Measurements from ENCODE around the gene LARP1. TPM values are rescaled to one million over a fixed set of nuclear protein-coding genes. Genes with fewer than 3 reads are reported as not detected.

The LARP1 gene
- polyA plus RNA-seq, 1 donor, result 172 TPM

DNA sequence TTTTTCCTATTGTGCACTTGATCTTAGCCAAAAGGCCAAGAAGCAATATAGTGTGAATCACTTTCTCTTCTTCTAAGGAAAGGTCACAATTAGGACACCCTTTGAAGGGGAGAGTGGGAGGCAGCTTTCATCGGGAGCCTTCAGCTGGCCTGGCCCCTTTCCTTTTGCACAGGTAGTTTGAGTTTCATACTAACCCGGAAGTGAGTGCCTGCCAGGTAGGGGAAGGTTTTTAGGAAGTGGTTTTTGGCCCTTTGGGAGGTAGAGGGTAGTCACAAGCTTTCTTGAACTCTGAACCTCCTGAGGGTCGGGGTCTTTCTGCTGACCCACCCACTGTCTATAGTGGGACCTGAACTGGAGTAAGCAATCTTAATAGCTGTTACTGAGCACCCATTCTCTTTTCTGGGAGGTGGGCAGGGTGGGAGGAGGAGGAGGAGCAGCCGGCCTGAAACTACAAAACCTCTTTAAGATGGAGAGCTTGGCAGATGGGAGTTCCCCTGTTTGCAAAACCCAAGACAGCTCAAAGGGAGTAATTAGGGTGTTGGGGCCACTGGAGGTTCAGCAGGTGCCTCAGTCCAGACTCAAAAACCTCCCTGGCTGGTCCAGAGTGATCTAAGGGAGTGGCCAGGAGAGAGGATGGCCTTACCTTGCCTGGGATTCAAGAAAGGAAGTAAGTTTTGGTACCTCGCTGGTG, 6.0 kb downstream of the LARP1 start:
- no peak for DNase-seq

- no peak for DNase-seq
Observed at GRCh38 chr5:154762261-154762660, 7.1 kb downstream of the LARP1 start.

GRCh38 chr5:154762700-154763099, 7.5 kb downstream of the LARP1 start:
- no peak for DNase-seq

- no peak for DNase-seq
Observed at GRCh38 chr5:154764967-154765366, 9.8 kb downstream of the LARP1 start.

DNA sequence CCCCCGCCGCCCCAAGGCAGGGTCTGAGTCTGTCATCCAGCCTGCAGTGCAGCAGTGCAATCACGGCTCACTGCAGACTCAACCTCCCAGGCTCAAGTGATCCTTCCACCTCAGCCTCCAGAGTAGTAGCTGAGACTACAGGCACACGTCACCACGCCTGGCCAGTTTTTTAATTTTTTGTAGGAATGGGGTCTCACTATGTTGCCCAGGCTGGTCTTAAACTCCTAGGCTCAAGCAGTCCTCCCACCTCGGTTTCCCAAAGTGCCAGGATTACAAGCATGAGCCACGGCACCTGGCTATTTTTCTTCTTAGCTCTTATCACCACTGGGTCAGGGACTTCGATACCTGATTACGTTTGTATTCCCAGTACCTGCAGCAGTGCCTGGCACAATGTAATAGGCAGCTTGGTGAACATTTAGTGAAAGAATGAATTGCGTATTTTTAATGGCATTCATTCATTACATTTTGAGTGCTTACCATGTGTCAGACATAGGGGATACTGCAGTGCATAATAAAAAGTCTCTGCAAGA, 10.3 kb downstream of the LARP1 start:
- DNase-seq, result no peak

DNA sequence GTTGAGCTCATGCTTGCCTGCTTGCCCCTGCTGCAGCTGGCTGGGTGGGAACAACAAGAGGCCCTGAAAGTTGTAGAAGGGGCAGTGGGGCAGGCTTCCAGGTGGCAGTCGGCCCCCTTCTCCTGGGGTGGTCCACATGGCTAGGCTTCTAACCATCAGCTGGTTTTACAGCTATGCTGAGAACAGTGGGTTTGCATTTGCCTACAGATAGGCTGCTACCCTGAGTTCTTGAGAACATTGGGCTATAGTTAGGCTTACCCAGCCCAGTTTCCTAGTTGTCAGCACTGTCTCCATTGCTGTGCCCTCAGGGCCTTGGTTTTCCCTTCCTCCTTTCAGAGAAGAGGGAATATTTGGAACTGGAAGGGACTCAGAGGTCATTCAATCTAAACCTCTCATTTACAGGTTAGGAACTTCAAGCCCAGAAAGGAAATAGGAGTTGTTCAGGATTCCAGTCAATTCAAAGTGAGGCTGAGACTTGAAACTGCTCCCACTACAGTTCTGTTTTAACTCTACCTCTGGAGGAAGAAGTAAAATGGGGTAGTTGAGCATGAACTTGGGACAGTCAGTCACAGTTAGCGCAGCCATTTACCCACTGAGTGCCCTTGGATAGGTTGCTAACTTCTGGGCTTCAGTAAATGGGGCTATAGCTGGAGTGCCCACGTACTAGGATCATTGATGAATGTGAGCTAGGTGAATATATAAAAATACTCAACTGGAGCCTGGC, 11.5 kb downstream of the LARP1 start:
- DNase-seq, result no peak

DNA sequence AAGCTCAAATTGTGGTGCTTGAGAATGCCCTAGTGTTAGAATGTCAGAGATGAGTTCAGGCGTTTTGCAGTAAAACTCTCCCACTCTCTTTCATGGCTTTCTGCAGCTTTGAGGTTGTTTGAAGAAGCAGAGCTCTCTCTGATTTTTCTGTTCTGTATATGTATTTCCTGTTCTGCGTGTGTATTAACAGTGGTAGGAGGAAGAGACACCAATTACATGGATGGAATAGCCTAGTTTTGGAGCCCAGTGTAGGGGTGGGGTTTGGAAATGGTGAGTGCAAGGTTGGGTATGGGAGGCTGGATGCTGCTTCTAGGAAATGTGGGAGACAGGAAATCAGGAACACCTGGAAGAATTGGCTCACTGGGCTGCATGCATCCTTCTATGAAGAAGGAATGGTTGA, 12.4 kb downstream of the LARP1 start:
- DNase-seq, result no peak

- DNase-seq, result no peak
Observed at GRCh38 chr5:154768207-154768606, 13.0 kb downstream of the LARP1 start.

DNA sequence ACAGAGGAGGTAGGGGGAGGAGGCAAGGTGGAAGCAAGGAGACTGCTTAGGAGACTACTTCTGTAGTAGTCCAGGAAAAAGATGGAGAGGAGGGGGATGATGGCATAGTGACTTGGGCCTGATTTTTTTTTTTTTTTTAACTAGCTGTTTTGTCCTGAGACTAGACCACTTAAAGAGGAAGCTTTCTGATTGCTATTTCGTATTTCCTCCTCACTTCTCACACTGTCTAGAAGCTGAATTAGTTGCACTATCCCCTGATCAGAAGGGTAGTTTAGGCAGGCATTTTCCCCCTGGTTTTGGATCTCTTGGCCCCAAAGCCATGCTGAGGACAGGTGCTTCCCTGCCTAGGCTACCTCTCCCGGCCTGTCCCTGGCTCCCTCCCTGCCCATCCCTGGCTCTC, 14.9 kb downstream of the LARP1 start:
- DNase-seq, result no peak

DNA sequence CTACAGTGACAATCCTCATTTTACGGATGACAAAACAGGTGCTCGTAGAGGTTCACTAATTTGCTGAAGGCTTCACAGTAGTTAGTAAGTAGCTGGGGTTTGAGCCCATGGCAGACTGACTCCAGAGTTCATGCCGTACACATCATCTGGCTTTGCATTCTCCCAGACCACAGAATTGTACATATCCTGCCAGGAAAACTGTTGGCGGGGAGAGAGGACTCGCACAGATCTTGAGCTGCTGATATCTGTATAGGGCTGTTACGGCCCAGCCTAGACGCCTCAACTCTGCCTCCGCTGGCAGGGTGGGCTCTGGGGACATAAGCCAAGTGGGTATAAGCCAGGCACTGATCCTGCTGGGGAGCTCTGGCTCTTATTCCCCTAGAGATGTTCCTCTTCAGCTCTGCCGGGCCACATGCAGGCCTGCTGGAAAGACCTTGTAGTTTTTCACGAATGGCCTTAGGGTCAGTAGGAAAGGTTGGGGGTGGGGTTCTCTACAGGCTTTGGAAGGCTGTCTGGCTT, 16.3 kb downstream of the LARP1 start:
- no peak for DNase-seq

- no peak for DNase-seq
Observed at GRCh38 chr5:154773326-154773725, 18.1 kb downstream of the LARP1 start.

GRCh38 chr5:154776167-154776566, 21.0 kb downstream of the LARP1 start:
- DNase-seq, result no peak

- DNase-seq, result no peak
Observed at GRCh38 chr5:154778534-154778933, 23.4 kb downstream of the LARP1 start.

GRCh38 chr5:154779105-154779504, 23.9 kb downstream of the LARP1 start:
- DNase-seq, result no peak

GRCh38 chr5:154780128-154780527, 25.0 kb downstream of the LARP1 start:
- DNase-seq, result no peak

GRCh38 chr5:154782326-154782725, 27.1 kb downstream of the LARP1 start:
- DNase-seq, result no peak

- DNase-seq, result no peak
Observed at GRCh38 chr5:154782812-154783592, 27.8 kb downstream of the LARP1 start.

GRCh38 chr5:154783774-154784460, 28.7 kb downstream of the LARP1 start:
- no peak for DNase-seq

- DNase-seq, result no peak
Observed at GRCh38 chr5:154784856-154785255, 29.7 kb downstream of the LARP1 start.

DNA sequence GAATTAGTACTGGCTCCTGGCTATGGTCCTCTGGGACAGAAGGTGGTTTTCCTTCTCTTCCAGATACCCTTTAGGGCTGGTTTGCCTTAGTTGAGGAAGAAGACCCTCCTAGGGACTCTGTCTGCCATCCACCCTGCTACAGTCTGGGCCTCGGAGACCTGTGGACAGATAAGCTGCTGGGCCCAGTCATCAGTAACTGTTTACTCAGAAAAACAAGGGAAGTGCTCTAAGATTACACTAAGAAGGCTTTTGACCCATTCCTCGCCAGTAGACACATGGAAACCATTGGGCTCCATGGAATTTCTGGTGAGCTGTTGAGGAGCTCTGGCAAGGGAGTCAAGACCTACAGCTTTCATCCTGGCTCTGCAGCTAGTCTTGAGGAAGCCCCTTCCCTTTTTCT, 31.2 kb downstream of the LARP1 start:
- DNase-seq, result no peak

GRCh38 chr5:154788212-154788611, 33.0 kb downstream of the LARP1 start:
- DNase-seq, result no peak

DNA sequence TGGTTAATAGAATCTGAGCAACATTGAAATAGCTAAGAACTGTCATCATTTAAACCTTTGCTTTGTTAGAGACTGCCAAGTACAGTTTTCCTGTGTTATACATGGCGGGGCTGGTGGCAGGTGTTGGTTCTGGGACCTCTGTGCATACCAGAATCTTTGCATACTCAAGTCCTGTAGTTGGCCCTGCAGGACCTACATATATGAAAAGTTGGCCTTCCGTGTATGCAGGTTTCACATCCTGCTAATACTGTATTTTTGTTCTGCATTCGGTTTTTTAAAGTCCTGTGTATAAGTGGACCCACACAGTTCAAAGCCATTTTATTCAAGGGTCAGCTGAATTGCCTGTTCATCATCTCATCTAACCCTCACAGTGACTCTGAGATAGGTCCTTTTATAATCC, 36.4 kb downstream of the LARP1 start:
- no peak for DNase-seq
